Adrenal gland (tissue), 5 donors: Measurements from ENCODE around the gene ZBTB18.

Source experiments
- CTCF ChIP-seq, 6 experiments: fragments of 450-650 bp in 4 of 6; fragments of 200-600 bp in 2 of 6; sonication (generic) in 1 of 6; IDR thresholded peaks; 1 replicate in 5 of 6; 2 replicates in 1 of 6; pipeline versions ENCODE4 v1.5.1 to v1.8.0; 2016 to 2021; ENCODE audit warnings: antibody characterized with exemption in 6 of 6, mild to moderate bottlenecking in 2 of 6, moderate library complexity in 1 of 6
- POLR2A ChIP-seq, 2 donors: fragments of 450-650 bp; IDR thresholded peaks; one replicate each; pipeline ENCODE4 v1.6.1; 2017; ENCODE audit warnings: antibody characterized with exemption in 2 of 2, mild to moderate bottlenecking in 2 of 2, moderate library complexity in 1 of 2
- donor health status: DM: no; HTN: no; CAD: no.

- TF ChIP-seq CTCF (IDR thresholded peaks at IDR 0.05) (no peak), POLR2A (IDR thresholded peaks at IDR 0.05) (no peak)
These were observed 38.5 kb downstream of the ZBTB18 start for GRCh38 chr1:244089561-244089960.
